Endothelial cell of umbilical vein (primary cell): ENCODE results near the gene C12orf42. TPM values are rescaled to one million over a fixed set of nuclear protein-coding genes. Genes with fewer than 3 reads are reported as not detected.

Experiments used
- BruUV-seq: library from RNA; stranded (reverse); fragments of 400-500 nt; replicated peaks from 2 replicates; lab custom pipeline; 2021; lab: Mats Ljungman, UMichigan
- CTCF ChIA-PET: fragments of 300-600, 350-600 bp; sonication (Branson Sonifier 250); formaldehyde crosslinking; loops from one replicate; lab custom pipeline; 2021; ENCODE audit warnings: antibody characterized with exemption, inconsistent platforms; lab: Charles Lee
- POLR2A ChIA-PET: fragments of 300-600, 350-600 bp; sonication (Branson Sonifier 250); formaldehyde crosslinking; loops from one replicate; lab custom pipeline; 2021; ENCODE audit warnings: antibody characterized with exemption, inconsistent platforms; lab: Charles Lee
- DNase-seq: peaks from one replicate; pipeline ENCODE4 v3.0.0-alpha.2; 2011; ENCODE audit warnings: low read depth, low spot score
- FAIRE-seq: peaks from 2 replicates; lab custom pipeline; 2011; peaks lifted over from hg19 to GRCh38; lab: Jason Lieb, UNC
- H2AFZ ChIP-seq: 2 replicates; pipeline ENCODE4 v1.6.0; 2012; ENCODE audit warnings: low read depth, low read length, control low read depth, inconsistent platforms
- H3K27ac ChIP-seq: 2 replicates; pipeline ENCODE4 v1.5.1; 2011; ENCODE audit warnings: low read depth, mild to moderate bottlenecking, control low read depth, low read length, moderate library complexity; ENCODE audit not compliant: insufficient read depth
- H3K27me3 ChIP-seq, 2 experiments: 2 replicates each; pipeline versions ENCODE4 v1.6.0 to v1.6.1; 2011; ENCODE audit warnings: low read length in 2 of 2, mixed read lengths in 1 of 2; ENCODE audit not compliant: control insufficient read depth in 2 of 2, insufficient read depth in 2 of 2
- H3K36me3 ChIP-seq, 2 experiments: 2 replicates in 1 of 2; 3 replicates in 1 of 2; pipeline ENCODE4 v1.5.1; 2011; ENCODE audit warnings: low read length in 2 of 2, mild to moderate bottlenecking in 1 of 2, moderate library complexity in 1 of 2; ENCODE audit not compliant: control insufficient read depth in 2 of 2, insufficient read depth in 2 of 2; ENCODE audit errors: extremely low read depth in 1 of 2
- H3K4me1 ChIP-seq: 3 replicates; pipeline ENCODE4 v1.5.1; 2011; ENCODE audit warnings: mild to moderate bottlenecking, low read length; ENCODE audit not compliant: control insufficient read depth, insufficient read depth; ENCODE audit errors: extremely low read depth
- H3K4me2 ChIP-seq: 2 replicates; pipeline ENCODE4 v1.6.1; 2011; ENCODE audit warnings: low read length, control low read depth, mixed read lengths; ENCODE audit not compliant: insufficient read depth
- H3K4me3 ChIP-seq, 3 experiments: fragments of 200-600 bp in 1 of 3; sonication (generic), shearing (Covaris generic) in 1 of 3; replicated peaks in 1 of 3; 2 replicates each; pipeline ENCODE4 v1.5.1; 2011 to 2016; ENCODE audit warnings: control low read depth in 3 of 3, low read length in 3 of 3, mild to moderate bottlenecking in 2 of 3, inconsistent platforms in 1 of 3, low read depth in 1 of 3, moderate library complexity in 1 of 3; ENCODE audit not compliant: insufficient read depth in 1 of 3
- H3K79me2 ChIP-seq: 2 replicates; pipeline ENCODE4 v1.6.0; 2012; ENCODE audit warnings: low read length, inconsistent platforms; ENCODE audit not compliant: control insufficient read depth, insufficient read depth
- H3K9ac ChIP-seq: replicated peaks from 2 replicates; pipeline ENCODE3; 2011; ENCODE audit warnings: low read length, control low read depth; ENCODE audit not compliant: insufficient read depth; ENCODE audit errors: extremely low read depth
- H3K9me1 ChIP-seq: replicated peaks from 3 replicates; pipeline ENCODE4 v1.6.0; 2011; ENCODE audit warnings: mild to moderate bottlenecking, low read length; ENCODE audit not compliant: control insufficient read depth, insufficient read depth; ENCODE audit errors: extremely low read depth
- H3K9me3 ChIP-seq: replicated peaks from 2 replicates; pipeline ENCODE4 v1.5.1; 2012; ENCODE audit warnings: low read length, inconsistent platforms; ENCODE audit not compliant: control insufficient read depth, insufficient read depth
- H4K20me1 ChIP-seq: replicated peaks from 2 replicates; pipeline ENCODE3; 2011; ENCODE audit warnings: mild to moderate bottlenecking, low read length; ENCODE audit not compliant: control insufficient read depth, insufficient read depth; ENCODE audit errors: extremely low read depth
- CTCF ChIP-seq, 2 donors: IDR thresholded peaks; 1 replicate in 1 of 2; 2 replicates in 1 of 2; pipeline ENCODE4 v1.5.1; 2011; ENCODE audit warnings: low read length in 2 of 2, mild to moderate bottlenecking in 2 of 2, moderate library complexity in 2 of 2, control low read depth in 1 of 2, inconsistent platforms in 1 of 2, low read depth in 1 of 2; ENCODE audit not compliant: insufficient read depth in 1 of 2; ENCODE audit errors: extremely low read depth in 1 of 2
- EZH2 ChIP-seq: IDR thresholded peaks from 2 replicates; pipeline ENCODE4 v1.6.1; 2012; ENCODE audit warnings: borderline replicate concordance, low read depth, mild to moderate bottlenecking, moderate library complexity, low read length, inconsistent platforms; ENCODE audit not compliant: severe bottlenecking
- FOS ChIP-seq: IDR thresholded peaks from 2 replicates; pipeline ENCODE4 v1.6.1; 2011; ENCODE audit warnings: mild to moderate bottlenecking, low read length, moderate library complexity, borderline replicate concordance; ENCODE audit not compliant: insufficient read depth
- GATA2 ChIP-seq: IDR thresholded peaks from 2 replicates; pipeline ENCODE4 v1.7.0; 2011; ENCODE audit warnings: low read depth, mild to moderate bottlenecking, moderate library complexity, mixed read lengths, low read length; ENCODE audit not compliant: insufficient read length, insufficient read depth
- JUN ChIP-seq: IDR thresholded peaks from 2 replicates; pipeline ENCODE4 v1.6.1; 2011; ENCODE audit warnings: borderline replicate concordance, low read depth; ENCODE audit not compliant: insufficient read length, insufficient read depth
- MAX ChIP-seq: IDR thresholded peaks from 2 replicates; pipeline ENCODE4 v1.6.1; 2011; ENCODE audit not compliant: insufficient read depth, insufficient read length
- MYC ChIP-seq: IDR thresholded peaks from one replicate; pipeline ENCODE4 v1.6.1; 2011; ENCODE audit warnings: mild to moderate bottlenecking, low read depth, low read length
- POLR2A ChIP-seq: IDR thresholded peaks from 2 replicates; pipeline ENCODE4 v1.6.1; 2012; ENCODE audit warnings: low read depth, mild to moderate bottlenecking, control low read depth, low read length
- POLR2AphosphoS5 ChIP-seq: IDR thresholded peaks from 2 replicates; pipeline ENCODE4 v1.6.1; 2012; ENCODE audit warnings: low read depth, mild to moderate bottlenecking, control low read depth, low read length, moderate library complexity; ENCODE audit not compliant: insufficient read depth
- dilution Hi-C: fragments of 300-500 bp; cut with MboI; formaldehyde crosslinking; loops from one replicate; pipeline ENCODE4 v1.15.0; 2019; ENCODE audit warnings: low sequenced_read_pairs; ENCODE audit not compliant: extremely low pct_ligation_motif_present
- intact Hi-C: fragments of 100-400 bp; cut with micrococcal nuclease; formaldehyde crosslinking; loops from one replicate; pipeline ENCODE4 v1.10.0; 2022
- polyA plus RNA-seq, 4 experiments: library from polyadenylated mRNA; depleted of rRNA in 3 of 4; stranded (reverse) in 3 of 4; unstranded in 1 of 4; fragments of >200 nt; gene quantifications; 2 replicates each; pipeline versions ENCODE4 v1.2.1 to v1.2.3, GENCODE V29; 2011 to 2012; ENCODE audit warnings: missing spikeins in 1 of 4
- total RNA-seq: library from RNA; stranded (reverse); gene quantifications from 2 replicates; pipeline ENCODE4 v1.2.3, GENCODE V29; 2021

Gene C12orf42
- total and polyA plus RNA-seq, 2 donors (not counting 3 experiments of a cell fraction or from before 2014, with no cell fraction given): not detected

- Histone ChIP-seq H3K9me3 (peaks cover 6% of the 10 kb centered on the region), H4K20me1 (no peaks in the 10 kb centered on the region), H2AFZ (no peak overlapping the region), H3K27me3 (no peaks in the 10 kb centered on the region), H3K9me1 (no peaks in the 10 kb centered on the region), H3K9ac (no peak overlapping the region), H3K4me2 (no peak overlapping the region), H3K4me1 (no peaks in the 10 kb centered on the region), H3K36me3 (no peaks in the 10 kb centered on the region), H3K4me3 (no peak overlapping the region), H3K79me2 (no peaks in the 10 kb centered on the region), H3K27ac (no peak overlapping the region)
- intact Hi-C loops (no loop called here), dilution Hi-C loops (no loop called here)
- CTCF ChIA-PET: no interaction called here
- POLR2A ChIA-PET: no interaction called here
- no TSS peak for BruUV-seq
- no peak for FAIRE-seq
- DNase-seq: no peak
- TF ChIP-seq MYC (no peak), POLR2A (no peak), POLR2AphosphoS5 (no peak), MAX (no peak), GATA2 (no peak), FOS (no peak), EZH2 (no peak), CTCF (IDR thresholded peaks at IDR 0.05; ENCODE audit: extremely low read depth in 1 of 2, insufficient read depth in 1 of 2, low read depth in 1 of 2, low read length in 2 of 2) (no peak), JUN (no peak)
These were observed 104.7 kb downstream of the C12orf42 start for GRCh38 chr12:103391103-103391502.
